HCEC 1CT (cell line): ENCODE results near the gene DTWD1.
"Not testable (repeated sequence)": the region's sequence is repeated elsewhere in the genome, so short reads cannot be mapped to it uniquely, and the experiment has no call there.

Source experiments
- DNase-seq: peaks from one replicate; pipeline ENCODE4 v3.0.0-alpha.2; 2017

Gene DTWD1, protein sequence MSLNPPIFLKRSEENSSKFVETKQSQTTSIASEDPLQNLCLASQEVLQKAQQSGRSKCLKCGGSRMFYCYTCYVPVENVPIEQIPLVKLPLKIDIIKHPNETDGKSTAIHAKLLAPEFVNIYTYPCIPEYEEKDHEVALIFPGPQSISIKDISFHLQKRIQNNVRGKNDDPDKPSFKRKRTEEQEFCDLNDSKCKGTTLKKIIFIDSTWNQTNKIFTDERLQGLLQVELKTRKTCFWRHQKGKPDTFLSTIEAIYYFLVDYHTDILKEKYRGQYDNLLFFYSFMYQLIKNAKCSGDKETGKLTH

DNA sequence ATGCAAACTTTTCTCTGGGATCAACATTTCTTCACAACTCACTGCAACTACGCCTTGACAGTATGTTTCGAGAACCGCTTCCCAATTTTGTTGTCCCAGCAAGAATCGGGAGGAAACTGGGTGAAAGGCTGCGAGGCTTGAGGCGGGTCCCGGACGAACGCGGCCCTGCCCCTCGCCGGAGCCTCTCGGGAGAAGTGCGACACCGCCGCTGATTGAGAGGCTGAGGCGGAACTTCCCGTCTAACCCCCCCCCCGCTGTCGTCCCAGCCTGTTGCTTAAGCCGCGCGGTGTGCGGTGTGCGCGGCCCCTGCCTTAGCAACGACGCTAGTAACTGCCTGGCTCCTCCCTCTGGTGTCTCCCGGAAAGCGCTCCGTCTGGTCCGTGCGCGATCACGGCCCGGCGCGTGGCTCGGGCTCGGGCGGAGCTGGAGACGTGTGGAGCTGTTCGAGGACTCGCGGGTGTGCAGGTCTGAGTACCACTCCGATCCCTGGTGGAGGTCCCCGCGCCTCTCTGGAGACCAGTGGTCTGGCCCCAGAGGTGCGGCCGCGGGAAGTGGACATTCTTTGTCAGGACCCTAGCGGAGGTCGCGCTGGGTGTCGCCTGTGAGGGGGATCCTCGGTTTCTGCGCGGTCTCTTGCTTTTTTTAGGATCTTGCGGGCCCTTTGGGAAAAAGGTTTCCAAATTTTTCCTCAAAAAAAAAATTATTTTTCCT is at the start of gene DTWD1, which contains the start of gene FAM227B:
DTWD1 (plus strand) TSS at position 391 of the 711 bp plus-strand sequence. CDS start 4,120 bp downstream, outside the sequence.
FAM227B (minus strand) TSS at position 161 of the 711 bp plus-strand sequence. CDS start 5,647 bp downstream, outside the sequence.
- DNase-seq, result peak; percentile 99

DNA sequence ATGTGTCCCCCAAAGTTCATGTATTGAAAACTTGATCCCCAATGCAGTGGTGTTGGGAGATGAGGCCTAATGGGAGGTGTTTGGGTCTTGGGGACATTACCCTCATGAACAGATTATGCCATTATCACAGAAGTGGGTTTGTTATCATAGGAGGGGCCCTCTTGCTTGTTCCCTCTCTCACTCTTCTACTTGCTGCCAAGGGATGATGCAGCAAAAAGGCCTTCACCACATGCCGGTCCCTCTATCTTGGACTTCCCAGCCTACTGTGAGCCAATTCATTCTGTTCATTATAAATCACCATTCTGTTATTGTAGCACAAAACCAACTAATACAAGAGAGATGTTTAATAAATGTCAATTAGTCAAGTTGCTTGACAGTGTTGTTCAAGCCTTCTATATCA is 47.4 kb upstream of the DTWD1 start:
- no peak for DNase-seq

GRCh38 chr15:49589030-49589429 is 31.8 kb upstream of the DTWD1 start:
- DNase-seq, result no peak

DNA sequence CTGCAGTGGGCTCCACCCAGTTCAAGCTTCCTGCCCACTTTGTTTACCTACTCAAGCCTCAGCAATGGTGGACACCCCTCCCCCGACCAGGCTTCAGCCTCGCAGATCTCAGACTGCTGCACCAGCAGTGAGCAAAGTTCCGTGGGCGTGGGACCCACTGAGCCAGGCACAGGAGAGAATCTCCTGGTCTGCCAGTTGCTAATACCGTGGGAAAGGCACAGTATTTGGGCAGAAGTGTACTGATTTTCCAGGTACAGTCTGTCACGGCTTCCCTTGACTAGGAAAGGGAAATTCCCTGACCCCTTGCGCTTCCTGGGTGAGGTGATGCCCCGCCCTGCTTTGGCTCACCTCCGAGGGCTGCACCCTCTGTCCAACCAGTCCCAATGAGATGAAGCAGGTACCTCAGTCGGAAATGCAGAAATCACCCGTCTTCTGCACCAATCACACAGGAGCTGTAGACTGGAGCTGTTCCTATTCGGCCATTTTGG is 28.0 kb upstream of the DTWD1 start:
- not testable (repeated sequence) for DNase-seq

DNA sequence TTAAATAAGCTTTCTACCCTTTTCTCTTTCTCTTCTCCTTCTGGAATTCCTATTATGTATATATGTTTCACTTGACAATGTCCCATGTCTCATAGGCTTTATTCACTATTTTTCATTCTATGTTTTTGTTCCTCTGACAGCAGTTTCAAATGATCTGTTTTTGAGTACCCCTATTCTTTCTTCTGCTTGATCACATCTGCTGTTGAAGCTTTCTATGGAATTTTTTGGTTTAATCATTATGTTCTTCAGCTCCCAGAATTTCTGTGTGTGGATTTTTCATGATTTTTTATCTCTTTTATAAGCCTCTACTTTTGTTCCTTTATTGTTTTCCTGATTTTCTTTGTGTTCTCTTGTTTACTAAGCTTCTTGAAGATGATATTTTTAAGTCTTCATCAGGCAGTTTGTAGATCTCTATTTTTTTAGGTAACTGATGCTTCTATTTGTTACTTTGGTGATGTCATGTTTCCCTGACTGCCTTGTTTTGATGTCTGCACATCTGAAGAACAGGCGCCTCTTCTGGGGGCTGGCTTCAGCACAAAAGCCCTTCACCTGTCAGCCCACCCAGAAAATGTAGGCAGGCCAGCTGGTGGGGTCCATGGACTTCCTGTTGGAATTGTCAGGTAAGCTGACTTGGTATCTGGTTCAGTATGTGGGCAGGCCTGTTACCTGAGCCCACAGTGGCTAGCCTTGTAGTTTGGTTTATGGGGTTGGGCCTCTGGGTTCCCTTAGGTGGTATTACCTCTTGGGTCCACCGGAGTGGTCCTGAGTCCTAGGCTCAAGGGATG is 16.0 kb upstream of the DTWD1 start:
- DNase-seq, result no peak

- DNase-seq, result no peak
These were observed 15.3 kb upstream of the DTWD1 start for GRCh38 chr15:49605588-49605987.

DNA sequence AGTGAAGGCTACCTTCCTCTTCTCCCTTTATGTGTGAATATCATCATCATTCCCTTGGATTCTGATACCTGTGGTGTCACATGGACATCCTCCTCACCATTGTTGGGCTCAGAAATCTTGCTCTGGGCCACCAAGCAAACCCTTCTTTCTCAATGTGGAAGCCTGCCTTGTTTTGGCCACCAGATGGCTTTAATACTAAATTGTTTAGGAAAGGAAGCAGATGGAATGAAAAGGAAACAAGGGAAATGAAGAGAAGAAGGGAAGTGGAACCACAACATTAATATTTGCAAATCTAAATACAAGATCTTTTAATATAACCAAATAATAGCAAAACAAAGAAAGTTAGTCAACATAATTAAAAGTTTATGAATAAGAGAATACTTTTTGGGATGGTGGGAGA is 14.3 kb upstream of the DTWD1 start:
- DNase-seq, result peak; percentile 38

- peak; percentile 59 for DNase-seq
These were observed 10.5 kb upstream of the DTWD1 start for GRCh38 chr15:49610157-49610918.

GRCh38 chr15:49612240-49612639 is 8.6 kb upstream of the DTWD1 start:
- DNase-seq, result not testable (repeated sequence)

DNA sequence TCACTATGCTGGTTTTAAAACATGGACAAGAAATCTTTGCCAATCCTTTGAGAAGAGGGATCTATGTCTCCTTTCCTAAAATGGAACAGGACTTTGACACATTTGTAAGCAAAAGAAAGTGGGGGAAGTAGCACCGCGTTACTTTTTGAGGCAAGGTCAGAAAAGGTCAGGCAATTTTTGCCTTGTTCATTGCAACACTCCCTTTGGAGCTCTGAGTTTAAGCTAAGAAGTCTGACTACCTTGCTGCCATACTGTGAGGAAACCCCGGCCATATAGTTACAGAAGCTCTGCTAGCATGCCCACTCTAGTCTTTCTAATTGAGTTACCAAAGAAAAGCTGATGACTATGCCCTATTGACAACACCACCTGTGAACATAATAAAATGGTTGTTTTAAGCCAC is 1.6 kb upstream of the DTWD1 start:
- no peak for DNase-seq

GRCh38 chr15:49620199-49620598 is 649 bp upstream of the DTWD1 start:
- DNase-seq, result peak; percentile 44

- DNase-seq, result no peak
These were observed 558 bp downstream of the DTWD1 start for GRCh38 chr15:49621401-49621811.

- no peak for DNase-seq
These were observed 1.0 kb downstream of the DTWD1 start for GRCh38 chr15:49621887-49622286.

- no peak for DNase-seq
These were observed 1.7 kb downstream of the DTWD1 start for GRCh38 chr15:49622561-49622960.

DNA sequence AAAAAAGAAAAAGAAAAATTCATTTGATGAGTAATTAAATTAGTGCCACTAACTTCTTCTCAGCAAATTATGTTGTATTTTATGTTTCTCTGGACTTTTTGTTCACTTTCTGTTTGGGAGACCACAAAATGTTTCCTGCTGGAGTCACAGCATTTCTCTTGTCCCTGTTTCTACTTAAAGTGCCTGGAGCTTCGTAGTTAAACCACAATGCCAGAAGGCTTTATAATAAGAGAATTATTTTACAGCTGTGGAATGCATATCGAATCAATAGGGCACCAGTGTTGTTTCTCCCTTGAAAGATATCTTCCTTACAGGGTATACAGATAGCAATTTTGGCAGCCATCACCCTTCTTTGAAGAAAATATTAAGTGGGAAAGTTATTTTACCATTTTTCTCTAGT is 3.2 kb downstream of the DTWD1 start:
- no peak for DNase-seq

DNA sequence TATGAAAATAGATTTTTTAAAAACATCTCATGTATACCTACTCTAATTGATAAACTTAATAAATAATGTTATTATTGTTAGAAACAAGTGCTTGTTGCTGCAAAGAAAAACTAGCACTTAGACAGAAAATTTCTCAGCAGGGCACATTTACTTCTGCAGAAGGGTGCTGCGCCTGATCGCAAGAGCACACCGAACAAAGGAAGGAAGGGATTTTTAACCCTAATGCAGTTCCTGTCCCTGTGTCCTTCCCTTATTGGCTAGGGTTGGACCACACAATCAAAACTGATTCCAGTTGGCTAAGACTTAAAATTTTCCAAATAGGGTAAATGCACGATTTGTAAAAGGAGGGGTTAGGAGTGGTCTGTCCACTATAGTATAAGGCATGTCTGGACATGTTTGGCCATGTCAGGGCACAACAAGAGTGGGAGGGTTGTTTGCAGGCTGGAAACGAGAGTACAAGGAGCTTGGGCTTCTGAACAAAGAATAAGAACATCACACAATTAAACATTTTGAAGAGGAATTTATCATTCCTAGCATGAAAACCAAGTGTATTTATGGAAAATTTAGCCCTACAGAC is 4.7 kb downstream of the DTWD1 start:
- DNase-seq, result no peak

- peak; percentile 94 for DNase-seq
These were observed 6.6 kb downstream of the DTWD1 start for GRCh38 chr15:49627407-49627877.

- no peak for DNase-seq
These were observed 7.5 kb downstream of the DTWD1 start for GRCh38 chr15:49628379-49628778.

- no peak for DNase-seq
These were observed 17.0 kb downstream of the DTWD1 start for GRCh38 chr15:49637857-49638256.

GRCh38 chr15:49644364-49644794 is 23.5 kb downstream of the DTWD1 start:
- DNase-seq, result no peak

DNA sequence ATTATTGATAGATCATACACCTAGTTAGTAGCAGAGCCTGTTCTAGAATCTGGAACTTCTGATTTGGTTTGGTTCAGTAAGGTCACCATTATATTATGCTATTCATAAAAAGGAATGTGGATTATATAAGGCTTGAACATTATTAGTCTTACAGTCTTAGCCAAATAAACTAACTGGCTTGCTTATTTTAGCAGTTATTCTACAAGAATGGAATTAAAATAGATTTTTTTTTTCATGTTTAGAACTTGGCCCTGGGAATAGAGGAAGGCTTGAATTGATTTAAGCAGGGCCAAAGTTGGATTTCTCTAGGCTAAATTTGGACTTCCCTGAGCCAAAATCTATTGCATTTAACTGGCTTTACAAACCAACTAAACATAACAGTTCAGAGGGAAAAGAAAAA is 24.4 kb downstream of the DTWD1 start:
- no peak for DNase-seq

DNA sequence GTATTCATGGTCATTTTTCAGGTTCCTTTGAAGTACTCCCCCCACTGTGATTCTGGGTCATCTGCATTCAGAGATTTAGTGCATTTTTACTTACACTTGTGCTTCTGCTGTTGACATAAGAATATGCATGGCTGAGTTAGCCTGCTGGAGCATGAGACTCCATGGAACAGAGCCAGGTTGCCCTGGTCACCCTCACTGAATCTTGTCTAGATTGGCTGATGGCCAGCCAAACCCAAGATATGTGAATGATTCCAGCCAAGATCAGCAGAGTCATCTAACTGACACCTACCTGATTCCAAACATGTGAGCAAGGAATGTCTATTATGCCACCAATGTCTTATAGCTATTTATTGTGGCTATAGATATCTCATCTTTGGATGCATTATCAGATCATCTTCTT is 25.1 kb downstream of the DTWD1 start:
- peak; percentile 7 for DNase-seq
